Measurements from ENCODE around the gene SLC4A5.
"Not testable (repeated sequence)": the region's sequence is repeated elsewhere in the genome, so short reads cannot be mapped to it uniquely, and the experiment has no call there.

SLC4A5 gene

DNA sequence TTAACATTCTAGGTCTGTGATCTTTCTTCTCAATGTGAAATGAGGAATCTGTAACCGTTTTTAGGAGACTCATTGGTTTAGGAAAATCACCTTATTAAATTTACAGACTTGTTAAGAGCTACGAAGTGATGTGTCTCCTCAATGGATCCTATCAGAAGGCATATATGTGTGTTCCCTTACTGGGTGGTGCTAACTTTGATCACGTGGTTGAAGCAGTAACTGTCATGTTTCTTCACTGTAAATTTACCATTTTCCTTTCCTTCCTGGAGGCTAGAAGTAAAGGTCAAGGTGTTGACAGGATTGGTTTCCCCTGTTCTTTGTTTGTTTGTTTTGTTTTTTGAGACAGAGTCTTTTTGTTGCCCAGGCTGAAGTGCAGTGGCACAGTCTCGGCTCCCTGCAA, 146.2 kb downstream of the SLC4A5 start:
- DNase-seq: no peak

DNA sequence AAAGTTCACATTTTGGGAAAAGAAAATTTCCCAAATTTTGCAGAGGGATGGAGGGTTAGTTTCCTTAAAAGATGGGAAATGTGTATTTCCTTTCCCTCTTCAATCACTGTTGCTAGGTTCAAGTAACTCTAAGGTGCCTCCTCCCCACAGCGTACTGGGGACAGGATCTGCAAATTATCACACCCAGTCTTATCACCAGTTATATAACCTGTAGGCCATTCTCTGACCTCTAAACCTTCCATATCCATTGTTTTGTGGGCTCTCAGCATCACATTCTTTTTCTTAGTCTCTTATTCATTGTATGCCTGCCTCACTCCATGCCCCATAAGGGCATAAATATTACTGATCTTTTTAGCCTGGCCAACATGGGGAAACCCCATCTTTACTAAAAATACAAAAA, 148.4 kb downstream of the SLC4A5 start:
- DNase-seq: no peak

DNA sequence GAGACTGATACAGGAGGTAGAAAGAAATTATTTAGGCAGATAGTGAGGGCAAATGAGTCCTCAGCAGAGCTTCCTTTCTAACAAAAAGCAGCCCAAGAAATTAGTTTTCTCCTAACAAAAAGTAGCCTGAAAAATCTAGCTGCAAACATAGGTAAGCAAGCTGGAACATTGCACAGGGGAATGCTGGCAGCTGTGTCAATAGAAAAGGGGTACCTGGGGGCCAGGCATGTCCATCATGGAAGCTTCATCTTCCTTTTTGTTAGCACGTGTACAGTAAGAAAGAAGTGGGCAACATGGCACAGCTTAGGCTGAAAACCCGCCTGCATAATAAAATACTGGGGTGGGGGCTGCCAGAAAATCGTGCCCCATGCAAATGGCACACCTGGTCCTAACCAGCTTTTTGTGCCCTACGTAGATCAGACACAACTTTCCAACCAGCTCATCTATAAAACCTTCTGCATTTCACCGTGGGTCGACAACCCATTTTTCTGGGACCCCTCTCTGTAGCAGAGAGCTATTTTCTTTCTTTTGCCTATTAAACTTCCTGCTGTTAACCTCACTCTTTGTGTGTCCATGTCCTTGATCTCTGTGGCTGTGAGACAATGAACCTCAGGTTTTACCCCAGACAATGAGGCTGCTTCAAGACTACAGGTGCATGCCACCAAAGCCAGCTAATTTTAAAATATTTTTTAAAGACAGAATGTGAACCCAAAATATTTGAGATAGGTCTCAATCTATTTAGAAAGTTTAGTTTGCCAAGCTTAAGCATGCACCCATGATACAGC, 151.4 kb downstream of the SLC4A5 start:
- no peak for DNase-seq

DNA sequence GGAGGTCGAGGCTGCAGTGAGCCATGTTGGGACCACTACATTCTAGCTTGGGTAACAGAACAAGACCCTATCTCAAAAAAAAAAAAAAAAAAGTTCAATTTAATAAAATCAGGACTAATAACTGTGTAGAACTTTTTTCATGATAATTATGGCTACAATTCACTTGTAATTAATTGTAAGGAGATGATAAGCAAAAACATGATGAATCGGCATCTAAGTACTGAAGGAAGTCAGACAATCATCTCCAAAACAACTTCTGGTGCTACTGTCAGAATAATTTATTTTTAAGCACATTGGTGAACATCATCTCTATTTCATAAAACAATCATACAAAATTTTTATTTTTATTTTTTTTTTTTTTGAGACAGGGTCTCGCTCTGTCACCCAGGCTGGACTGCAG, 154.5 kb downstream of the SLC4A5 start:
- DNase-seq: no peak

DNA sequence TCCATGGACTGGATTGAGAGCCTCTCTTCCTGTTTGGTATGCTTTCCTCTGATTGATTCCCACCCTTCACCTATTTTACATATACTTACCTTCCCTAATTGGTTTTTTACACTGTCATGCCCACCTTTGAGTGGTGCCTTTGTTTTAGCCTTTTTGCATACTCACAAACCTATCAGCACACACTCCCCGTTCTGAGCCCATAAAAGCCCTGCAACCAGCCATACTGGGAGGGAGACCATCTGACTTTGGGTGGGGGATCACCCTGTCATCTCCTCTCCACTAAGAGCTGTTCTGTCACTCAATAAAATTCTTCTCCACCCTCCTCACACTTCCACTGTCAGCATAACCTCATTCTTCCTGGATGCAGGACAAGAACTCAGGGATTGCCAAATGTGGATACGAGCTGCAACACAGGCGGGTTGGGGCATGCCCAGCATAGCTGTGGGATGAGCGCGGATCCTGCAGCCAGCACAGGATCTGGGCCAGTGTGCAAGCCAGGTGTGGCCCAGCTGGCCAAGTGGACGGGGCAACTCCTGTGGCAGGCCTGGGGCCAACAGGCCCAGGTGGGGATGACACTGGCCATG, 155.1 kb downstream of the SLC4A5 start:
- DNase-seq: no peak

DNA sequence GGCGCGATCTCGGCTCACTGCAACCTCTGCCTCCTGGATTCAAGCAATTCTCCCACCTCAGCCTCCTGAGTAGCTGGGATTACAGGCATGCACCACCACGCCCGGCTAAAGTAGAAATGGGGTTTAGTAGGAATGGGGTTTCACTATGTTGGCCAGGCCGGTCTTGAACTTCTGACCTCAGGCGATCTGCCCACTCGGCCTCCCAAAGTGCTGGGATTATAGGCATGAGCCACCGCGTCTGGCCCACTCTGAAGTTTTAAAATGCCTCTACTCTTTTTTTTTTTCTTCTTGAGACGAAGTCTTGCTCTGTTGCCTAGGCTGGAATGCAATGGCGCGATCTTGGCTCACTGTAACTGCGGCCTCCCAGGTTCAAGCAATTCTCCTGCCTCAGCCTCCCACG, 156.5 kb downstream of the SLC4A5 start:
- DNase-seq: not testable (repeated sequence)

DNA sequence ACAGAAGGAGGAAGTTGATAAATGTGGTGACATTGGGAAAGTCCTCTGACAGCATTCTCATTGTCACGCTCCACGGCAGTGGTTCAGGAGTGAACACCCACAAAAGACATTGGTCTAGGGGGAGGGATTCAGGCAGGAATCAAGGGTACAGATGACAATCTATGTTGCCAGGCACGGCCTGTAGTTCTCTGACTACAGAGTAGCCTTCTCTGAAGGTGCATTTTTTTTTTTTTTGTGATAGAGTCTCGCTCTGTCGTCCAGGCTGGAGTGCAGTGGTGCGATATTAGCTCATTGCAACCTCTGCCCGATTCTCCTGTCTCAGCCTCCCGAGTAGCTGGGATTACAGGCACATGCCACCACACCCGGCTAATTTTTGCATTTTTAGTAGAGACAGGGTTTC, 157.2 kb downstream of the SLC4A5 start:
- no peak for DNase-seq

DNA sequence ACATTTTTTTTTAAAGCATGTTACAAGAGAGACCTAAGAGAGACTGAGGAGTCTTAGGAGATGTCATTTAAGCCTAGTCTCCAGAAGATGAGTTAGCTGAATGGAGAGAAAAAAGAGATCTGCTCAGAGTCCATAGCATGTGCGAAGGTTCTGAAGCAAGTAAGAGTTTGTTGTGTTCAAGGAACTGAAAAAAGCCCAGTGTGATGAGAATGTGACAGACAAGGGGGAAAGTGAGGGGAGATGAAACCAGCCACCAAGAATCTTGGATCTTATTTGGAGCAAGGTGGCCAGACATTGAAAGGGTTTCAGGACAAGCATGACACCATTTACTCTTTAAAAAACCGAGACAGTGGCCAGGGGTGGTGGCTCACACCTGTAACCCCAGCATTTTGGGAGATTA, 159.3 kb downstream of the SLC4A5 start:
- no peak for DNase-seq

DNA sequence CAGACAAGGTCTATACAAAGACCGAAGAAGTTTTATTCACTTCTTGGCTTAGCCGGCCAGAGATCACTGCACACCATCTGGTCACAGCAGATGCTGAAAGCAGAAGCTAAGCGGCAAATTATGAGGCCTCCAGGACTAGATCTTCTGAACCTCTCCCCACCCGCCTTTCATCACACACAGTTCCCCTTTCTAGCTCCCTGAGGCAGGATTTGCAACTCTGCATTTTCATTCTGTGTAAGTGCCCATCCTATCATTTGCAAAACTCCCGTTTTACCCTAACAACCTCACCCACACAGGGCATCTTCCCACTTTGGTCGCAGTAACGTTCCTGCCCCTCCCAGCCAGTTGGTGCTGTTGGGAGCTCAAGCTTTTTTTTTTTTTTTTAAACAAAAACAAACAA, 161.5 kb downstream of the SLC4A5 start:
- no peak for DNase-seq

DNA sequence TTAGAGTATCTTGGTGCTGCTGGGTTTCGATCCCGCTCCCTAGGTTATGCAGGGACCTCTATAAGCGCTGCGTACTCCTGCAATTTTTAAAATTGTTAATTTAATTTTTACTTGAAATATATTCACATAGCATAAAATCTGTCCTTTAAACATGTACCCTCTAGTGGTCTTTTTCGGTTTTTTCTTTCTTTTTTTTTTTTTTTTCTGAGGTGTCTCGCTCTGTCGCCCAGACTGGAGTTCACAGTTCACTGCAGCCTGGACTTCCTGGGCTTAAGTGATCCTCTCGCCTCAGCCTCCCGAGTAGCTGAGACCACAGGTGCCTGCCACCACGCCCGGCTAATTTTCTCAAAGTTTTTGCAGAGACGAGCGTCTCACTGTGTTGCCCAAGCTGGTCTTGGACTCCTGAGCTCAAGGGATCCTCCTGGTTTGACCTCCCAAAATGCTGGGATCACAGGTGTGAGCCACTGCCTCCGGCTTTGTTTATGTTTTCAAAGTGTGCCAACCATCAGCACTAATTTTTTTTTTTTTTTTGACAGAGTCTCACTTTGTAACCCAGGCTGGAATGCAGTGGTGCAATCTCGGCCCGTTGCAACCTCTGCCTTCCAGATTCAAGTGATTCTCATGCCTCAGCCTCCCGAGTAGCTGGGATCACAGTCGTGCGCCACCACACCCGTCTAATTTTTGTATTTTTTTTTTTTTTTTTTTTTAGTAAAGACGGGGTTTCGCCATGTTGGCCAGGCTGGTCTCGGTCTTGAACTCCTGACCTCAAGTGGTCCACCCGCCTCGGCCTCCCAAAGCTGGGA, 164.0 kb downstream of the SLC4A5 start:
- DNase-seq: no peak

DNA sequence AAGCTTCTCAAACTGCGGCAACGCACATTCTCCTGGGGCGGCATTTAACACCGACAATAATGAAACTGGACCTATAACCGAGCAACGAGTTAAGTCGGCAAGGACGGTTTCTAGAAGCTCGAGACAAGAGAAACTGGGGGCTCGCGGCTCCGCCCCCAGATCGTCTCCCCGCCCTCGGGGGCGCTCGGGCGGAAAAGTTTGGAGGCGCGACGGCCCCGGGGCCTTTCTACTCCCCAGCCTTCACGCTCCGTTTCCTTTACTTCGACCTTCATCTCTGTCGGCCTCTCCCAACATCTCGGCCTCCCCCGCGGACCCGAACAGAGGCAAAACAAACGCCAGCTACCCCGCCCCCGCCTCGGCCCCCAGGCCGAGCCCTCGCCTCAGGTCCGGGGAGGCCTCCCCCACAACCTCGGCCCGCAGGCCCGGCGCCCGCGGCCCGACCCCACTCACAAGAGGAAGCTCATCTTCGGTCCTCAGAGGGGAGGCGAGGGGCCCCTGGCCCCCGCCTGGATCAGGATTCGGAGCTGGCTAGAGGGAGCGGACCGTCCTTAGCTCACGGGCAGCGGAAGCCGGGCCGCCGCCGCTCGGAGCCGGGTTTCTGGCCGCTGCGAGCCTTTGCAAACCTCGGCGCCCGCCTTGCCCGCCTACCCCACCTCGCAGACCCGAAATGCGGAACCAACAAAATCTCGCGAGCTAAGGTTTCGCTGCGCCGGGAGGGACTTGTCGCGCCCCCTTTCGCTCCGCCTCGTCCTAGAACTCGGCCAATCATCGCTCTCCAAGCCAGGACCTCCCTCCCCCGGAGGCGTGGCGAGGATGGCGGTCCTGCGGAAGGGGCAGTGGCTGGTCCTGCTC, 164.8 kb downstream of the SLC4A5 start, which contains the start of gene MOB1A:
MOB1A (minus strand) TSS at position 669 of the 852 bp plus-strand sequence; CDS start at position 464, 205 bp downstream.
- DNase-seq: peak; percentile 82

DNA sequence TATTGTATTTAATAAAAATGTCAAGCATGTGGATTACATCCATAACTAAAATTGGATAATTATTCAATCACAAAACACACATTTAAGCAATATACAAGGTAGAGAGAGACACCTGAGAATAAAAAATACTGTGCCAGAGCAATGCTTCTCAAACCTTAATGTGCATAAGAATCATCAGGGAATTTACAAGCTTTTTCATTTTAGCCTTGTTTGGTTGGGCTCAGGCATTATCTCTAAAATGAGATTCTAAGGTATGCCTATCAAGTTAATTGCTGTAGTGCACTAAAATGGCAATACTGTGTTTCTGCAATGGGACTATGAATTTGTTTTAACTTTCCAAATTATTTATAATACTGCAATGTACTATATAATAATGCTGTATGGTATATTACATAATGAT, 165.5 kb downstream of the SLC4A5 start:
- no peak for DNase-seq

DNA sequence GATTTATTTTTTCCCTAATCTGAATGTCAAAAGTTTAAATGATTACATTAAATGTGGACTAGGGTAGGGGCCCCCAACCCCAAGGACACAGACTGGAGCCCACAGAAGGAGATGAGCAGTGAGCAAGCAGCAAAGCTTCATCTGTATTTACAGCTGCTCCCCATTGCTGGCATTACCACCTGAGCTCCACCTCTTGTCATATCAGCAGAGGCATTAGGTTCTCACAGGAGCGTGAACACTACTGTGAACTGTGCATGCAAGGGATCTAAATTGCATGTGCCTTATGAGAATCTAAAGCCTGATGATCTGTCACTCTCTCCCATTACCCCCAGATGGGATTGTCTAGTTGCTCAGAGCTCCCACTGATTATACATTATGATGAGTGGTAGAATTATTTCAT, 168.3 kb downstream of the SLC4A5 start:
- DNase-seq: no peak

DNA sequence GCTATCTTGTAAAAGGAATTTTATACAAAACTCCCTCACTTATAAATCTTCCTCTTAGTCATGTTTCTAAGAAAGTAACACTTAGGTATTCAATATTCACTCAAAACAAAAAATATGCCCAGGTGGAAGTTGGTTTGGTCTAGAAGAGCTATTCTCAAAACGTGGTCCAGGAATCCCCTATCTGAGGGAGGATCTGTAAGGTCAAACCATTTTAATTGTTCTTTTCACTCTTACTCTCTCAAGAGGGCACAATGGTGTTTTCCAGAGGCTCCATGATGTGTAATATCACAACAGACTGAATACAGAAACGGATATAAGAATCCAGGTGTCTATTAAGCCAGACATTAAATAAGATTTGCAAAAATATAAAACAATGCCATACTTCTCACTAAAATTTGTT, 174.5 kb downstream of the SLC4A5 start:
- DNase-seq: no peak
